Measurements from ENCODE around the gene GOLGA8K.
A peak's percentile ranks its signal among the peaks of the same experiment; 100 is the strongest.
"Not testable (repeated sequence)": the region's sequence is repeated elsewhere in the genome, so short reads cannot be mapped to it uniquely, and the experiment has no call there.

The GOLGA8K gene

DNA sequence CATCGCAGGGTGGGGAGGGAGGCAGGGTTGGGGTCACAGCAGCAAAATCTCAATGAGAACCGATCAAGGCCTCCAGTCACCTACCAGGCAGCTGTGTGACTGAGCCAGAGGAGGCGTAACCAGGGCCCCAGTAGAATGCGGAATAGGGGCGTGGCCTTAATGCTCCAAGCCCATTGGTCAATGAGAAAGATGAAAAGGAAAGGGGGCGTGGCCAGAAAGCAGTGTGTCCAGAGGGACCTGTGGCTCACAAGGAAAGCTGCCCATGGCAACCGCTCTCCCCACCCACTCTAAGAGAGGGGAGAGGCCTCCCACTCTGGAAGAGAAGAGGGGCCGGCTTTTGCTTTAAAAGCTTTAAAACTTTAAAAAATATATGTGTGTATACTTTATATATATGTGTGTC is at the start of gene GOLGA8K:
TSS of gene GOLGA8K (minus strand) at position 101 of the 400 bp plus-strand sequence. CDS start at position 3, 98 bp downstream.
- DNase-seq, result not testable (repeated sequence)

DNA sequence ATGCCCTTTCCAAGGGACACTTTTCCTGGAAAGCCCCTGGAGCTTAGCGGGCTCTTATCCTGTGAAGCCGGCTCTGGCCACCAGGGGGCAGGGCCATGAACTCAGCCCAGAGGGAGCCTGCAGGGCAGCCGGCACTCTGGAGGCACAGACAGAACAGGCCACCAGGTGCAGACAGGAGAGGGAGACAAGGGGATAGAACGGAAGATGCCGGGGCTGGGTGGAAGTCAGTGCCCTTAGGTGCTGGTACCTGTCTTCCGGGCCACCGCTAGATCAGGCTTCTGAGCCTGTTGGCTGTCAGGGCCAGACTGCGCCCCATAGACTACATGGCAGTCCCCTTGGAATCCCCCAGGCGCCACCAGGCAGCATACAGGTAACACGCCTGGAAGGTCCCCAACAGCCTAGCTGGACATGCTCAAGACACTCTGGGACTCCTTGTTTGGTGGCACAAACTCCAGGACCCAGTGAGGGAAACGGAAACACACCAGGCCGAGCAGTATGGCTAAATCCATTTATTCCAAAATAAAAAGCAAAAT is 37.4 kb upstream of the GOLGA8K start:
- DNase-seq, result not testable (repeated sequence)

GRCh38 chr15:32434102-32434963 is 31.2 kb upstream of the GOLGA8K start:
- DNase-seq, result not testable (repeated sequence)

- not testable (repeated sequence) for DNase-seq
Observed at GRCh38 chr15:32427635-32428034, 24.5 kb upstream of the GOLGA8K start.

DNA sequence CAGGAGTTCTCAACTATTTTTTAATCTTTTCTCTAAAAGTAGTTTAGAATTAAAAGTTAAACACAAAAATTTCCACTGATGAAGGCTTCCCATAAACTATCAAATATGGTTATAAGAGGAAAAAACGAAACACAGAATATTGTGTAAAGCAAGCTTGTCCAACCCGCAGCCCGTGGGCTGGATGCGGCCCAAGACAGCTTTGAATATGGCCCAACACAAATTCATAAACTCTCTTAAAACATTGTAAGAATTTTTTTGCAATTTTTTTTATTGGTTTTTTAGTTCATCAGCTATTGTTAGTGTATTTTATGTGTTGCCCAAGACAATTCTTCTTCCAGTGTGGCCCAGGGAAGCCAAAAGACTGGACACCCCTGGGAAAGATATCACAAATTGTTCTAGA is 23.4 kb upstream of the GOLGA8K start:
- not testable (repeated sequence) for DNase-seq

DNA sequence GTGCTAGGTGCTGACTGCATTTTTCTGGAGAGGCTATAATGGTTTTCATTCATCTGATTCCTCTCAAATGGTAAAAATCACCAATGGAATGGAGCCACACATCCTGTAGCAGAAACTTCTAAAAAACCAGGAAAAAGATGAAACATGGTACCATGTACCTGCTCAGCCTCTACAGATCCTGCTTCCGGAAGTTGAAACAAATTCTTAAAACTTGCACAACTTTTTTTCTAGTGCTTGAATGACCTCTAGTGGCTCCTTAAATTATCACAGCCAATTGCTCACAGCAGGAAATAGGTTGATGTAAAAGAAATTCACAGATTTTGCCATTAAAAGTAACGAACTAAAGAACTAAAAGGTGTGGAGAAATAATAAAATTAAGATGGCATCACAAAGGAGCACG is 4.8 kb upstream of the GOLGA8K start:
- not testable (repeated sequence) for DNase-seq

GRCh38 chr15:32396522-32396921 is 6.6 kb downstream of the GOLGA8K start:
- DNase-seq, result not testable (repeated sequence)

DNA sequence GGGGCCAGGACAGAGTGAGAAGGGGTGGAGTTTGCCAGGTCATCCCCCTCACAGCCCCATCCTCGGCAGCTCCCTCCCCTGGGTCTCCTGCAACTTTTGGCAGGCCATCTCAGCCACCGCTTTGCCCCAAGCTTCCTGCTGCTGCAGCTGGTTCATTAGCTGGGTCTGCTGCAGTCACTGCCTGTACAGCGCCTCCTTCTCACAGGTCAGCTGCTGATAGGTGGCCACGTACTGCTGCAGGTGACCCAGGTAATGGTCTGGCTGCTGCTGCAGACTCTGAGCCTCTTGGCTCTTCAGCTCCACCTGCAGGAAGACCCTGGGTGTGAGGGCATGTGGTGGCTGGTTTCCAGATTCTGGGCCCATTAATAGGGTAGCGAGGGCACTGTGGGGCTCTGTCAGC is 8.3 kb downstream of the GOLGA8K start:
- not testable (repeated sequence) for DNase-seq

DNA sequence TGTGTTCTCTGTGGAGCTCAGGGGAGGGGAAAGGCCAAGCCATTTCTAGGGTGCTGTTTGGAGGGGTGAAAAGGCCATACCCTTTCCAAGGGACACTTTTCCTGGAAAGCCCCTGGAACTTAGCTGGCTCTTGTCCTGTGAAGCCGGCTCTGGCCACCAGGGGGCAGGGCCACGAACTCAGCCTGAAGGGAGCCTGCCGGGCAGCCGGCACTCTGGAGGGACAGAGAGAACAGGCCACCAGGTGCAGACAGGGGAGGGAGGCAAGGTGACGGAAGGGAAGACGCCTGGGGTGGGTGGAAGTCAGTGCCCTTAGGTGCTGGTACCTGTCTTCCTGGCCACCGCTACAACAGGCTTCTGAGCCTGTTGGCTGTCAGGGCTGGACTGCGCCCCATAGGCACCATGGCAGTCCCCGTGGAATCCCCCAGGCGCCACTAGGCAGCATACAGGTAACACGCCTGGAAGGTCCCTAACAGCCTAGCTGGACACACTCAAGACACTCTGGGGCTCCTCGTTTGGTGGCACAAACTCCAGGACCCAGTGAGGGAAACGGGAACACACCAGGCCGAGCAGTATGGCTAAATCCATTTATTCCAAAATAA is 14.9 kb downstream of the GOLGA8K start:
- not testable (repeated sequence) for DNase-seq

DNA sequence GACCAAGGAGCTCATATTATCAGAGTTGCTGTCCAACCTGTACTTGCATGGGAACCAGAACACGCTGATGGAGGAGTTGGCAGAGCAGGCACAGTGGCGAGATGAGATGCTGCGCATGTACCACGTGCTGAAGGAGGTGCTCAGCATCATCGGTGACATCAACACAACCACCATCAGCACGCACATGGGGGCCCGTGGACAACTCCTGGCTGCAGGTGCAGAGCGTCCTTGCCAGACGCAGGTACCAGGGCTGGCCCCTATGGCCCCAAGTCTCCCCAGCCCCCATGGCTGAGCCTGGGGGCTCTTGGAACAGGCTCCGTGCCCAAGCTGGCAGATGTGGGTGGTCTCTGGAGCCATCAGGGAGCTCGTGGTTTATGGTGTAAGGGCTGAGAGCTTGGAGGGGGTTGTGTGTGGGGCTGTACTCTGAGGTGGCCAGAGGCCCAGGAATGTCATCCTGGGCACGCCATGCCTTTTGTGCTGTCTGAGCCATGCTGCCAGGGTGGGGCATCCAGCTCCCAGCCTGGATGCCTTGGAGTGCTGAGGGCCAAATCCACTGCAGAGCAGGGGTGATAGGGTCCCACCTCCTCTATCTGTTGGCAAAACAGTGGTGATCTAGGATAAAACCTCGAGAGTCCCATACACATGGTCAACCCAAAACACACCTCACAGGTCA is 17.1 kb downstream of the GOLGA8K start:
- not testable (repeated sequence) for DNase-seq

DNA sequence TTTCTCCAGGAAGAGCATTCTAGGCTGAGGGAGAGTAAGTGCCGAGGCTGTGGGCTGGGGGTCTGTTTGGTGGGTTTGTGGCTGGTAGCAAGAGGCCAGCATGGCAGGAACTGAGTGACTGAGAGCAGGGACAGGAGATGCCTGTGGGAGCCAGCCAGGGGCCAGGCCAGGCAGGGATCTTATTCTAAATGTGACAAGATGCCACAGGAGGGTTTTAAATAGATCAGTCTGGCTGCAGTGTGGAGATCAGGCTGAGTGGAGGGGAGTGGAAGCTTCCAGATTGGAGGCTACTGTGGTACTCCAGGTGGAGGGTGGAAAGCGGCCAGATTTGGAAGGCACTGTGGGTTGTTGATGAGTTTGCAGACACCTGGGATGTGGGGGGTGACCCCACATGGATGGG is 28.9 kb downstream of the GOLGA8K start:
- not testable (repeated sequence) for DNase-seq

GRCh38 chr15:32373707-32374106 is 29.4 kb downstream of the GOLGA8K start:
- DNase-seq, result not testable (repeated sequence)

DNA sequence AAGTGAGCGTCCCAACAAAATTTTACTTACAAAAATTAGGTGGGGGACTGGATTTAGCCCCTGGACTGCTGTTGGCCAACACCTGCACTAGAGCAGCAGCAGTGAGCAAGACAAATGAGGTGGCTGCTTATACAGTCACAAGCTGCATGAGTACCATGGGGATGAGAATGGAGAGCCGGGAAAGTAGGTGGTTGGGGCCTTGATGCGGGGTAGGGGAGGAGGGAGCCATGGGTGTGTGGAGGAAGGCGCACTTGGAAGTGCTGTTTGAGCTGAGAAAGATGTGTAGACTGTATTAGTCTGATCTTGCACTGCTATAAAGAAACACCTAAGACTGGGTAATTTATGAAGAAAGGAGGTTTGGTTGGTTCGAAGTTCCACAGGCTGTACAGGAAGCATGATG is 31.0 kb downstream of the GOLGA8K start:
- DNase-seq, result not testable (repeated sequence)

DNA sequence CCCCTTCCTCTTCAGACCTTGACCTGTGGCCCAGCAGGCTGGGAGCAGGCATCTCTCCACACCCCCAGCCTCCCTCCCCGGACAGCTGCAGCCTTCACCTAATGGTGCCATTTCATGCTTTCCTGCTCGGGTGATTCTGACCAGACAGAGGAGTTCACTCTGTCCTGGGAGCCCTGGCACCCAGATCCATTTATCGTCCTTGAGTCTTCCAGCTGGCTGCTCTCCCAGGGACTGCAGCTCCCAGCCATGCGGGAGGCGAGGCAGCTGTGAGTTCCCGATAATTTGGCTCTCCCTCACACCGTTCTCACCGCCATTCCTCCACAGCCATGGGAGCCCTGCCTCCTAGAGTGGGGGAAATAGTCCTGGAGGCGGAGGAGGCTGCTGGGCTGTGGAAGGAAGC is 32.6 kb downstream of the GOLGA8K start:
- not testable (repeated sequence) for DNase-seq

DNA sequence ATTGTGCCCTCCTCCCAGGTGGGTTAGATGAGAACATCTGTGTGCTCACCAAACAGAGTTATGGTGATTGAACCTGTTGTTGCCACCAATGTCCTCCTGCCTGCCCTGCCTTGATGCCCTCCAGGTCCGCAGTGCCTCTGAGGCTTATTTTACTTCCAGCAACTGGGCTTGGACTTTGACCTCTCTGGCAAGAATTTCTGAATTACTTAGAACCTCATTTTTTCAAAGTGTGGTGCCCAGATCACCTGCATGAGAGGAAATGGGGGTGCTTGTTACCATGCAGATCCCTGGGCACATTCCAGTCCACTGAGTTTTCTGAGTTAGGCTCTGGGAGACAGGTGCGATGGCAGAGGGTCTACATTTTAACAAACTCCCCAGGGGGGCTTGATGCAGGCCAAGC is 33.0 kb downstream of the GOLGA8K start:
- not testable (repeated sequence) for DNase-seq

DNA sequence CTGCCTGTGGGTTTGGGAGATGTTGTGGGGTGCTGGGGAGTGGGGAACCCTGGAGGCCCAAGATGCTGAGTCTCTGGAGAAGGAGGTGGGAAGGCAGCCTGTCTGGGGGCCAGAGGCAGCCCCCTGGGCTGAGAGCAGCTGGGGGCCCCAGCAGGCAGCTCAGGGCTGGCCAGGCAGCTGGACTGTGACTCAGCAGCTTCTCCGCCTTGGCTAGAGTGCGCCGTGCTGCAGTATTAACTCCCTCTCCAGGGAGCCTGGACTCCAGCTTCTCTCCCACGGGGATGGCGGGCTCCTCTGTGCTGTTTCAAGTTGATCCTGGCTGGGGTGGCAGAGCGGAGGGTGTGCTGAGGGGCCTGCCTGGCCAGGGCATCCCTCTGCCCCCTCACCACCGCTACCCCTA is 36.6 kb downstream of the GOLGA8K start:
- not testable (repeated sequence) for DNase-seq

DNA sequence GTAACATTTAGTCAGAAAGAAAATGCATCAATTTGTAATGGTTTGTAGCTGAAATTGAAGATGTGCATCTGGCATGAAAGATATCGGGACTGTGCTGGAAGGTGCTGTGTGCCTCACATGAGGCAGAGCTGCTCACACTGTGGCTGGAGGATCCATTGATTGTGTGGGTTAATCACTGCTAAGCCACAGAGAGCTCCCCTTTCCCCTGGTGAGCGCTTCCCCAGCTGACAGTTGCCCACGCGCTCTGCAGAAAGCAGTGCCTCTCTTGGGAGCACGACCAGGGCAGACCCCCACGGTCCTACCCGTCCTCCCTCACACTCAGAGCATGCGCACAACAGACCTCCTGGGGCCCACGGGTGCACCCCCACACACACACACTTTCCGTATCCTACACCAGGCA is 37.1 kb downstream of the GOLGA8K start:
- DNase-seq, result not testable (repeated sequence)

- DNase-seq, result peak; percentile 84
Observed at GRCh38 chr15:32364944-32365343, 38.1 kb downstream of the GOLGA8K start.

DNA sequence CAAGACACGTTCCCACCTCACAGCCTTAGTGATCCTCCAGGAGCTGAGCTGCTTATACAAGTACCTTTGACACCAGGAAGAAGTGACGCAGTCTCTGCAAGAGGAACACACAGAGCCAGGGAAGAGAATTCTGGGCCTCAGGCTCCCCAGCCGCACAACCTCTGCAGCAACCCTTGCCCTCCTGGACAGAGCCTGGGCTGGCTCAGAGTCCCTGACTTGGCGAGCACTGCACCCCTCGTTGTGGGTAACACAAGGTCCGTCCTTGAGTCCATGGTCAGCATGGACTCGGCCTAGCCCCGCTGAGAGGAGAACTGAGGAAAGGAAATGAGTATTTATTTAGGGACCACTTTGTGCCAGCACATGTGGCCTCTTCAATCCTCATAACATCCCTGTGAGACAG is 39.6 kb downstream of the GOLGA8K start:
- DNase-seq, result not testable (repeated sequence)

DNA sequence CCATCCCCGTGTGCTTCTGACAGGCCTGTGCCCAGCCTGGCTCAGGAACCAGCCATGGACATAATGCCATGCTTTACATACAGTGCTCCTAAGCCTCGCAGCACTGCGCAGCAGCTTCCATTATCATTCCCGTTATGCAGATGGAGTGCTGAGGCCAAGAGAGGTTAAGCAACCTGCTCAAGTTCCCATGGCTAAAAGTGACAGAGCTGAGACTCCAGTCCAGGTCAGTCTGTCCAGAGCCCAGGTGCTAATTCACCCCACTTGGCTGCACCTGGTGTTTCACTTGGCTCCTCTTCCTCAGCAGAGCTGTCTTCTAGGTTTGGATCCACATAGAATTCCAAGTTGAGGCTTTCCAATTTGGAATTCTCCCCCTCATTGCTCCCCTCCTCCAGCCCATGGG is 41.4 kb downstream of the GOLGA8K start:
- DNase-seq, result not testable (repeated sequence)

- not testable (repeated sequence) for DNase-seq
Observed at GRCh38 chr15:32358462-32358861, 44.6 kb downstream of the GOLGA8K start.

GRCh38 chr15:32356909-32357308 is 46.2 kb downstream of the GOLGA8K start:
- not testable (repeated sequence) for DNase-seq

DNA sequence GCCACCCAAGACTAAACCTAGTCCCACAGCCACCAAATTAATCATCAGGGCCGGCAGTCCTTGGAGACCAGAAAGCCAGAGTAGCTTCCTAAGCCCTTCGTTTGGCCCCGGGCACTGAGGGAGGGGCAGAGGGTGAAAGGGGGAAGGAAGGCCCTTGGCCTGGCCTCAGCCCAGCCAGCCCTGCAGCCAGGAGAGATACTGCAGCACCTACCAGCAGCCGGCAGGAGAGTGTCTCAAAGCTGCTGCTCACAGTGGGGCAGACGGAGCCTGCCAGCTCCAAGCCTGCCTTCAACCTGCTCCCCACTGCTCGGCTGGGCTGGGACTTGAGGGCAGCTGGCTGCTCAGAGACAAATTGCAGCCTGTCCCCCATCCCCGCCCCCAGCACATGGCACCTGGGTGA is 50.3 kb downstream of the GOLGA8K start:
- not testable (repeated sequence) for DNase-seq
